A549 (cell line): ENCODE measurements around the gene CEP192. TPM values are rescaled to one million over a fixed set of nuclear protein-coding genes. Genes with fewer than 3 reads are reported as not detected.

Source experiments
- ATAC-seq, 2 experiments: fragments of 200-7000 bp in 1 of 2; fragments of >200 bp in 1 of 2; cut with Nextera tagmentation in 1 of 2; cut with Tn5 transposase in 1 of 2; 3 replicates each; pipeline versions ENCODE4 v1.8.0 to v1.9.1; 2018 to 2020; ENCODE audit warnings: mild to moderate bottlenecking in 1 of 2, moderate library complexity in 1 of 2
- CTCF ChIA-PET: fragments of 300-600 bp; sonication (Branson Sonifier 250); formaldehyde crosslinking; extraction: SDS; loops from one replicate; lab custom pipeline; 2021; ENCODE audit warnings: antibody characterized with exemption, inconsistent platforms; lab: Yijun Ruan, JAX
- POLR2A ChIA-PET: fragments of 350-600 bp; formaldehyde crosslinking; extraction: SDS; loops from one replicate; lab custom pipeline; 2021; ENCODE audit warnings: antibody characterized with exemption, inconsistent platforms; lab: Yijun Ruan, JAX
- DNase-seq, 2 experiments: peaks; one replicate each; pipeline versions ENCODE4 v3.0.0 to v3.0.0-alpha.2; 2011 to 2016; ENCODE audit warnings: low read depth in 1 of 2, low spot score in 1 of 2
- FAIRE-seq: peaks from 2 replicates; lab custom pipeline; 2011; peaks lifted over from hg19 to GRCh38; lab: Jason Lieb, UNC
- H3K27ac ChIP-seq, 2 experiments: fragments of >200 bp; sonication (Bioruptor Twin); formaldehyde crosslinking; 3 replicates each; pipeline ENCODE4 v1.5.1; 2016 to 2017
- H3K4me1 ChIP-seq: fragments of >200 bp; sonication (Bioruptor Twin); formaldehyde crosslinking; 3 replicates; pipeline ENCODE4 v1.6.1; 2016
- H3K4me2 ChIP-seq: fragments of >200 bp; sonication (Bioruptor Twin); formaldehyde crosslinking; 3 replicates; pipeline ENCODE4 v1.6.1; 2016
- H3K4me3 ChIP-seq: fragments of >200 bp; sonication (Bioruptor Twin); formaldehyde crosslinking; 3 replicates; pipeline ENCODE4 v1.5.1; 2016
- H3K9me3 ChIP-seq: fragments of >200 bp; sonication (Bioruptor Twin); formaldehyde crosslinking; 3 replicates; pipeline ENCODE4 v1.6.1; 2016
- BCL3 ChIP-seq: fragments of >200 bp; sonication (Bioruptor Twin); formaldehyde crosslinking; IDR thresholded peaks from 3 replicates; pipeline ENCODE4 v1.6.1; 2016
- CBX2 ChIP-seq: fragments of 200-600 bp; sonication (generic); IDR thresholded peaks from 2 replicates; pipeline ENCODE4 v1.6.1; 2016; ENCODE audit warnings: low read depth, mild to moderate bottlenecking, borderline replicate concordance
- CEBPB ChIP-seq, 2 experiments: fragments of >200 bp in 1 of 2; sonication (Bioruptor Twin) in 1 of 2; formaldehyde crosslinking in 1 of 2; IDR thresholded peaks; 2 replicates each; pipeline ENCODE4 v1.6.1; 2012 to 2016
- CHD2 ChIP-seq: fragments of 150-350 bp; IDR thresholded peaks from 2 replicates; pipeline ENCODE4 v1.6.1; 2014; ENCODE audit warnings: low read length; ENCODE audit not compliant: partially characterized antibody
- FOSL2 ChIP-seq, 2 experiments: fragments of 450-650 bp in 1 of 2; fragments of >200 bp in 1 of 2; sonication (Bioruptor Twin) in 1 of 2; formaldehyde crosslinking; IDR thresholded peaks; 2 replicates each; pipeline versions ENCODE4 v1.5.0 to v1.6.1; 2016 to 2020; ENCODE audit warnings: mild to moderate bottlenecking in 1 of 2, moderate library complexity in 1 of 2
- FOXS1 ChIP-seq: fragments of 250-450 bp; sonication (Bioruptor Pico); IDR thresholded peaks from 2 replicates; pipeline ENCODE4 v1.5.0; 2020; ENCODE audit warnings: mild to moderate bottlenecking, moderate library complexity
- HDAC2 ChIP-seq: fragments of 200-600 bp; sonication (generic); IDR thresholded peaks from 2 replicates; pipeline ENCODE4 v1.6.1; 2016
- HOXA7 ChIP-seq: fragments of 250-450 bp; sonication (Bioruptor Pico); IDR thresholded peaks from 2 replicates; pipeline ENCODE4 v1.5.0; 2020; ENCODE audit warnings: mild to moderate bottlenecking, moderate library complexity
- HOXB5 ChIP-seq: fragments of 250-450 bp; sonication (Bioruptor Pico); IDR thresholded peaks from 2 replicates; pipeline ENCODE4 v1.5.0; 2020; ENCODE audit warnings: mild to moderate bottlenecking, moderate library complexity
- JUN ChIP-seq, 2 experiments: fragments of >200 bp; sonication (Bioruptor Twin); formaldehyde crosslinking; IDR thresholded peaks; 2 replicates in 1 of 2; 3 replicates in 1 of 2; pipeline ENCODE4 v1.6.1; 2016 to 2017
- KDM1A ChIP-seq: fragments of 200-600 bp; sonication (generic); IDR thresholded peaks from 2 replicates; pipeline ENCODE4 v1.6.1; 2016; ENCODE audit warnings: low read depth, mild to moderate bottlenecking
- KDM5A ChIP-seq: fragments of 200-600 bp; sonication (generic); IDR thresholded peaks from 2 replicates; pipeline ENCODE4 v1.6.1; 2016; ENCODE audit warnings: antibody characterized with exemption, mild to moderate bottlenecking
- MAZ ChIP-seq: fragments of 150-350 bp; IDR thresholded peaks from 2 replicates; pipeline ENCODE4 v1.6.1; 2014; ENCODE audit warnings: antibody characterized with exemption, low read depth, low read length, borderline replicate concordance
- RCOR1 ChIP-seq: fragments of 150-350 bp; IDR thresholded peaks from 2 replicates; pipeline ENCODE4 v1.6.1; 2014; ENCODE audit warnings: antibody characterized with exemption, low read length, low read depth
- RFX5 ChIP-seq: fragments of 450-650 bp; IDR thresholded peaks from 2 replicates; pipeline ENCODE4 v1.7.1; 2014; ENCODE audit warnings: antibody characterized with exemption, mild to moderate bottlenecking, moderate library complexity
- ZFP36 ChIP-seq: fragments of 450-650 bp; IDR thresholded peaks from 2 replicates; pipeline ENCODE4 v1.6.1; 2014; ENCODE audit warnings: borderline replicate concordance; ENCODE audit not compliant: partially characterized antibody
- ZNF302 ChIP-seq: fragments of 250-450 bp; sonication (Bioruptor Pico); IDR thresholded peaks from 2 replicates; pipeline ENCODE4 v1.9.0; 2021; ENCODE audit warnings: inconsistent platforms, mild to moderate bottlenecking, moderate library complexity
- ZSCAN20 ChIP-seq: fragments of 250-450 bp; sonication (Bioruptor Pico); IDR thresholded peaks from 2 replicates; pipeline ENCODE4 v1.8.0; 2022; ENCODE audit warnings: mild to moderate bottlenecking, moderate library complexity
- WGBS: methylation state at CpG from one replicate; pipeline ENCODE4 v1.1.6; 2017; ENCODE audit errors: missing lambda C conversion rate; 5-methylcytosine and 5-hydroxymethylcytosine counted together
- polyA plus RNA-seq, 4 experiments: library from polyadenylated mRNA; depleted of rRNA in 3 of 4; stranded (reverse); fragments of >200 nt; fragmentation: RNase III in 1 of 4; extraction: RNeasy Plus Mini Kit Qiagen cat#74134 plus additional on column Dnase treatment in 1 of 4; gene quantifications; 2 replicates in 3 of 4; 3 replicates in 1 of 4; pipeline ENCODE4 v1.2.3, GENCODE V29; 2011 to 2017
- TF ChIP-seq, protein P1 (sequence below): fragments of 450-650 bp; IDR thresholded peaks from 2 replicates; pipeline ENCODE4 v1.6.1; 2014; ENCODE audit warnings: antibody characterized with exemption
- TF ChIP-seq, protein P2 (sequence below): IDR thresholded peaks from 2 replicates; pipeline ENCODE4 v1.6.1; 2012
- TF ChIP-seq, protein P3 (sequence below): fragments of >200 bp; sonication (Bioruptor Twin); formaldehyde crosslinking; IDR thresholded peaks from 3 replicates; pipeline ENCODE4 v1.5.1; 2016
- TF ChIP-seq, protein P4 (sequence below): fragments of 250-450 bp; sonication (Bioruptor Pico); IDR thresholded peaks from 2 replicates; pipeline ENCODE4 v1.5.0; 2021; ENCODE audit warnings: mild to moderate bottlenecking, moderate library complexity, borderline replicate concordance

The CEP192 gene
- polyA plus RNA-seq, 2 of the 4 experiments (the other 2 are of a cell fraction): 8.9 to 21.1 TPM

- TF ChIP-seq CHD2 (no peak), KDM5A (no peak), KDM1A (no peak), HOXA7 (CRISPR knock-in tag) (no peak)
Measured at GRCh38 chr18:13019301-13019700, 28.1 kb downstream of the CEP192 start (continued).

- no peak for TF ChIP-seq MAZ
- no peak for TF ChIP-seq ZSCAN20 (CRISPR knock-in tag)
- TF ChIP-seq KDM5A: no peak
- no peak for TF ChIP-seq HDAC2
- POLR2A ChIA-PET: no interaction called here
- Histone ChIP-seq H3K4me2 (no peak overlapping the region), H3K27ac (no peak overlapping the region), H3K4me1 (no peaks in the 10 kb centered on the region), H3K4me3 (no peak overlapping the region), H3K9me3 (no peaks in the 10 kb centered on the region)
- FAIRE-seq (no peak), ATAC-seq (no peak), DNase-seq (no peak)
- CTCF ChIA-PET: interaction anchor here (0.6 kb wide), 1 partner anchor 70 kb away, joined by 4 read pairs; no protein-coding TSS in a partner anchor
Measured at GRCh38 chr18:13022644-13023043, 31.5 kb downstream of the CEP192 start.

DNA sequence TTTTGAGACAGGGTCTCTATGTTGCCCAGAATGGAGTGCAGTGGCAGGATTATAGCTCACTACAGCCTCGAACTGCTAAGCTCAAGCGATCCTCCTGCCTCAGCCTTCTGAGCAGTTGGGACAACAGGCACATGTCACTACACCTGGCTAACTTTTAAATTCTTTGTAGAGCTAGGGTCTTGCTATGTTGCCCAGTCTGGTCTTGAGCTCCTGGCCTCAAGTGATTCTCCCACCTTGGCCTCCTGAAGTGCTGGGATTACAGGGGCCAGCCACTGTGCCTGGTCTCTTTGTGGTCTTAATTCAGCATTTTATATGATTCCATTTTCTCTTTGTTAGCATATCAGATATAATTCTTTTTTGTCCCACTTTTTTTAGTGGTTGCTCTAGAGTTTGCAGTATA is 34.1 kb downstream of the CEP192 start:
- WGBS: 94% methylated on average over 2 of the region's 2 CpGs
- Histone ChIP-seq H3K27ac (no peak overlapping the region), H3K4me3 (no peak overlapping the region), H3K4me2 (no peak overlapping the region), H3K9me3 (no peaks in the 10 kb centered on the region), H3K4me1 (no peaks in the 10 kb centered on the region)
- no peak for DNase-seq
- ChIA-PET POLR2A (no interaction called here), CTCF (no interaction called here)
- TF ChIP-seq JUN (IDR thresholded peaks at IDR 0.05): no peak
- FAIRE-seq: no peak
- ATAC-seq: no peak

GRCh38 chr18:13026583-13027270 is 35.6 kb downstream of the CEP192 start:
- 89% methylated on average over 3 of the region's 3 CpGs for WGBS
- Histone ChIP-seq H3K4me3 (no peak overlapping the region), H3K27ac (no peak overlapping the region), H3K9me3 (no peaks in the 10 kb centered on the region), H3K4me2 (no peak overlapping the region), H3K4me1 (no peaks in the 10 kb centered on the region)
- TF ChIP-seq, protein P1, sequence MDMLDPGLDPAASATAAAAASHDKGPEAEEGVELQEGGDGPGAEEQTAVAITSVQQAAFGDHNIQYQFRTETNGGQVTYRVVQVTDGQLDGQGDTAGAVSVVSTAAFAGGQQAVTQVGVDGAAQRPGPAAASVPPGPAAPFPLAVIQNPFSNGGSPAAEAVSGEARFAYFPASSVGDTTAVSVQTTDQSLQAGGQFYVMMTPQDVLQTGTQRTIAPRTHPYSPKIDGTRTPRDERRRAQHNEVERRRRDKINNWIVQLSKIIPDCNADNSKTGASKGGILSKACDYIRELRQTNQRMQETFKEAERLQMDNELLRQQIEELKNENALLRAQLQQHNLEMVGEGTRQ: no peak
- TF ChIP-seq, protein P2, sequence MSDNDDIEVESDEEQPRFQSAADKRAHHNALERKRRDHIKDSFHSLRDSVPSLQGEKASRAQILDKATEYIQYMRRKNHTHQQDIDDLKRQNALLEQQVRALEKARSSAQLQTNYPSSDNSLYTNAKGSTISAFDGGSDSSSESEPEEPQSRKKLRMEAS: no peak
- POLR2A ChIA-PET: no interaction called here
- no peak for FAIRE-seq
- CTCF ChIA-PET: interaction anchor here (1.0 kb wide), 1 partner anchor 14 kb away, joined by 3 read pairs; no protein-coding TSS in a partner anchor
- DNase-seq: no peak
- no peak for ATAC-seq

DNA sequence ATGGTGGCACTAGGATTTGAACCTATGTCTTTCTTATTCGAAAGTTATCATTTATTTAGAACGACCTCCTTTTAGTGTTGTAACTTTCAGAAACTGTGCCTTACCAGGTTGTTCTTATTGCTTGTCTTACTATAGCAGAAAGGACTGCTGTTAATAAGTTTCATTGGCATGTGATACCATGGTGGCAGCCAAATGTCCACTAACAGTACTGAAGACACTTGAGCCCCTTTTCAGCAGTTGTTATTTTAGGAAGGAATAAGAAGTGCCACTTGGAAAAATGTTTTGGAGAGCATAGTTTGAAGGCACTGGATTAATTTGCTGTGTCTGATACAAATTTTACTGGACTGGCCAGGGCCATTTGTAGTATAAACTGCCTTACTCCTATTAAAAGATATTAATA is 37.7 kb downstream of the CEP192 start:
- H3K9me3 ChIP-seq: no peaks in the 10 kb centered on the region
- no peak for FAIRE-seq
- POLR2A ChIA-PET: no interaction called here
- no peaks in the 10 kb centered on the region for H3K4me1 ChIP-seq
- no peak overlapping the region for H3K4me2 ChIP-seq
- H3K27ac ChIP-seq: no peak overlapping the region
- no peak for ATAC-seq
- 92% methylated on average over 2 of the region's 2 CpGs for WGBS
- CTCF ChIA-PET: no interaction called here
- DNase-seq: no peak
- H3K4me3 ChIP-seq: no peak overlapping the region
- TF ChIP-seq FOXS1 (CRISPR knock-in tag) (no peak), CBX2 (no peak), ZSCAN20 (CRISPR knock-in tag) (no peak), CEBPB (IDR thresholded peaks at IDR 0.05) (no peak), ZFP36 (no peak), RFX5 (no peak), BCL3 (no peak), ZNF302 (no peak), MAZ (no peak), FOSL2 (IDR thresholded peaks at IDR 0.05) (no peak), FOSL2 (CRISPR knock-in tag; IDR thresholded peaks at IDR 0.05) (no peak), RCOR1 (no peak), HOXB5 (no peak)
- TF ChIP-seq, protein P2: no peak
- TF ChIP-seq, protein P3, sequence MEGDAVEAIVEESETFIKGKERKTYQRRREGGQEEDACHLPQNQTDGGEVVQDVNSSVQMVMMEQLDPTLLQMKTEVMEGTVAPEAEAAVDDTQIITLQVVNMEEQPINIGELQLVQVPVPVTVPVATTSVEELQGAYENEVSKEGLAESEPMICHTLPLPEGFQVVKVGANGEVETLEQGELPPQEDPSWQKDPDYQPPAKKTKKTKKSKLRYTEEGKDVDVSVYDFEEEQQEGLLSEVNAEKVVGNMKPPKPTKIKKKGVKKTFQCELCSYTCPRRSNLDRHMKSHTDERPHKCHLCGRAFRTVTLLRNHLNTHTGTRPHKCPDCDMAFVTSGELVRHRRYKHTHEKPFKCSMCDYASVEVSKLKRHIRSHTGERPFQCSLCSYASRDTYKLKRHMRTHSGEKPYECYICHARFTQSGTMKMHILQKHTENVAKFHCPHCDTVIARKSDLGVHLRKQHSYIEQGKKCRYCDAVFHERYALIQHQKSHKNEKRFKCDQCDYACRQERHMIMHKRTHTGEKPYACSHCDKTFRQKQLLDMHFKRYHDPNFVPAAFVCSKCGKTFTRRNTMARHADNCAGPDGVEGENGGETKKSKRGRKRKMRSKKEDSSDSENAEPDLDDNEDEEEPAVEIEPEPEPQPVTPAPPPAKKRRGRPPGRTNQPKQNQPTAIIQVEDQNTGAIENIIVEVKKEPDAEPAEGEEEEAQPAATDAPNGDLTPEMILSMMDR: no peak
- TF ChIP-seq, protein P4, sequence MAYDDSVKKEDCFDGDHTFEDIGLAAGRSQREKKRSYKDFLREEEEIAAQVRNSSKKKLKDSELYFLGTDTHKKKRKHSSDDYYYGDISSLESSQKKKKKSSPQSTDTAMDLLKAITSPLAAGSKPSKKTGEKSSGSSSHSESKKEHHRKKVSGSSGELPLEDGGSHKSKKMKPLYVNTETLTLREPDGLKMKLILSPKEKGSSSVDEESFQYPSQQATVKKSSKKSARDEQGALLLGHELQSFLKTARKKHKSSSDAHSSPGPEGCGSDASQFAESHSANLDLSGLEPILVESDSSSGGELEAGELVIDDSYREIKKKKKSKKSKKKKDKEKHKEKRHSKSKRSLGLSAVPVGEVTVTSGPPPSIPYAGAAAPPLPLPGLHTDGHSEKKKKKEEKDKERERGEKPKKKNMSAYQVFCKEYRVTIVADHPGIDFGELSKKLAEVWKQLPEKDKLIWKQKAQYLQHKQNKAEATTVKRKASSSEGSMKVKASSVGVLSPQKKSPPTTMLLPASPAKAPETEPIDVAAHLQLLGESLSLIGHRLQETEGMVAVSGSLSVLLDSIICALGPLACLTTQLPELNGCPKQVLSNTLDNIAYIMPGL (CRISPR knock-in tag): no peak
